Vagina (tissue), 2 donors: Measurements from ENCODE around the gene PXK.
A peak's percentile ranks its signal among the peaks of the same experiment; 100 is the strongest.

Experiments used
- POLR2A ChIP-seq, 2 donors: fragments of 450-650 bp; IDR thresholded peaks; one replicate each; pipeline ENCODE4 v1.6.1; 2017; ENCODE audit warnings: antibody characterized with exemption in 2 of 2, mild to moderate bottlenecking in 2 of 2, moderate library complexity in 2 of 2
- POLR2AphosphoS5 ChIP-seq, 2 donors: sonication (generic); formaldehyde crosslinking; IDR thresholded peaks; one replicate each; pipeline ENCODE4 v1.9.0; 2017; ENCODE audit warnings: antibody characterized with exemption in 2 of 2, mild to moderate bottlenecking in 2 of 2, low read depth in 1 of 2; ENCODE audit not compliant: insufficient read depth in 1 of 2
- TF ChIP-seq, protein P1 (sequence below), 3 experiments: fragments of 450-650 bp in 2 of 3; fragments of 200-600 bp in 1 of 3; sonication (generic) in 1 of 3; IDR thresholded peaks; one replicate each; pipeline ENCODE4 v1.5.1; 2017 to 2019; ENCODE audit warnings: antibody characterized with exemption in 3 of 3, mild to moderate bottlenecking in 2 of 3, moderate library complexity in 2 of 3

DNA sequence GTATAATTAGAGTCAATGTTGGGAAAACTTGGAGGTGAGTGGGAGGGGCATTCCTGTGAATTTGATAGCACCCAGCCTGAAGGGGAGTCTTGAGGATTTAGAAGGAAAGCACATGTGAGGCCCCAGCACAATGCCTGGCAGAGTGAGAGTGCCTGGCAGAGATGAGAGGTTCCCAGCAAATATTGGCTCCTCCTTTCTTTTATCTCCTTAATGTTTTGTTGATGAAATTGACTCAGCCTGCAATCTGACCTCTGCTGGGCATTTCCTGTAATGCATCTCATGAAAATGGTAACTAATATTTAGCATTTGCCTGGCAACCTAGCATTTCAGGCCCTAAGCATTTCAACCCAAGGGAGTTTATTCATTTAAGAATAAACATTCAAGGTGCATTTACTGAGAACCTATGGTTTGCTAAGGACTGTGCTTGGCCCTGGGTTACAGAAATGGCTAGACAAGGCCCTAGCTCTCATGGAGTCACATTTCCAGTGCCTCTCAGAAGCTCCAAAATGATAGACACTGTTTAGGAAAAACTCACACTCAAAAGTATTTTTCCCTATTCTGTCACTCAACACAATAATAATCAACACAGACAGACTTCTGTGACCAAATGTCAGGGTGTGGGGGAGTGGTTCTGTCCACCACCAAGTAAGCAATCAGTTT lies 82.0 kb downstream of the PXK start:
- TF ChIP-seq, protein P1, sequence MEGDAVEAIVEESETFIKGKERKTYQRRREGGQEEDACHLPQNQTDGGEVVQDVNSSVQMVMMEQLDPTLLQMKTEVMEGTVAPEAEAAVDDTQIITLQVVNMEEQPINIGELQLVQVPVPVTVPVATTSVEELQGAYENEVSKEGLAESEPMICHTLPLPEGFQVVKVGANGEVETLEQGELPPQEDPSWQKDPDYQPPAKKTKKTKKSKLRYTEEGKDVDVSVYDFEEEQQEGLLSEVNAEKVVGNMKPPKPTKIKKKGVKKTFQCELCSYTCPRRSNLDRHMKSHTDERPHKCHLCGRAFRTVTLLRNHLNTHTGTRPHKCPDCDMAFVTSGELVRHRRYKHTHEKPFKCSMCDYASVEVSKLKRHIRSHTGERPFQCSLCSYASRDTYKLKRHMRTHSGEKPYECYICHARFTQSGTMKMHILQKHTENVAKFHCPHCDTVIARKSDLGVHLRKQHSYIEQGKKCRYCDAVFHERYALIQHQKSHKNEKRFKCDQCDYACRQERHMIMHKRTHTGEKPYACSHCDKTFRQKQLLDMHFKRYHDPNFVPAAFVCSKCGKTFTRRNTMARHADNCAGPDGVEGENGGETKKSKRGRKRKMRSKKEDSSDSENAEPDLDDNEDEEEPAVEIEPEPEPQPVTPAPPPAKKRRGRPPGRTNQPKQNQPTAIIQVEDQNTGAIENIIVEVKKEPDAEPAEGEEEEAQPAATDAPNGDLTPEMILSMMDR (IDR thresholded peaks at IDR 0.05): peak; percentile 81 to 83 (median 82)
- TF ChIP-seq POLR2AphosphoS5 (IDR thresholded peaks at IDR 0.05; ENCODE audit: insufficient read depth in 1 of 2, low read depth in 1 of 2): peak in 1 of 2 donors; percentile 57
- no peak for TF ChIP-seq POLR2A (IDR thresholded peaks at IDR 0.05)
